Right forelimb (tissue), 1 donor: Measurements from ENCODE around the gene NOCT.
A peak's percentile ranks its signal among the peaks of the same experiment; 100 is the strongest.
"Not testable (repeated sequence)": the region's sequence is repeated elsewhere in the genome, so short reads cannot be mapped to it uniquely, and the experiment has no call there.

Source experiments
- DNase-seq: peaks from one replicate; pipeline ENCODE4 v3.0.0-alpha.2; 2018

NOCT gene

DNA sequence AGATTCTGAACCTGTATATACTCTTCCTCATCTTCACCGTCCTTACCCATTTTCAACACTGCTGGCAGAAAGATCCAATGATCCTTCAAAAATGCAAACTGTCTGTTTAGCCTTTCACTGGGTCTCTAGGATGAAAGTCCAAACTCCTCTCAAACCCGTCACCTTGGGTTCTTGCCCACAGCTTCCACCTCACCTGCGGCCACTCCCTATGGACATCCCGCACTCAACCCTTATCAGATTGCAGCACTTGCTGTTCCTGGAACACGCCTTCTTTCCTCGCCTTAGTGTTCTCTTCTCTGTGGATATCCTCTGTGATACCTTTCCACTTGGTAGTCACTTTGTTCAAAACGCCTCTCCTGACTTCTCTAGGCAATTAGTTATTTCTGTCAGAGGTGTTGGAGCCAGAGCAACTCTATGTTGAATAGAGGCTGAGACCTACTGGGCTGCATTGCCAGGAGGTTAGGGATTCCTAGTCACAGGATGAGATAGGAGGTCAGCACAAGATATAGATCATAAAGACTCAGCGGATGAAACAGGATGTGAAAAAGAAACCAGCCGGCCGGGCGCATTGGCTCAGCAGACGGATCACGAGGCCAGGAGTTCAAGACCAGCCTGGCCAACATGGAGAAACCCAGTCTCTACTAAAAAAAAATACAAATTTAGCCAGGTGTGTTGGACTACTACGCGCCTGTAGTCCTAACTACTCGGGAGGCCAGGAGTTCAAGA is 4.2 kb upstream of the NOCT start:
- no peak for DNase-seq

GRCh38 chr4:139014371-139015268 is 961 bp upstream of the NOCT start:
- DNase-seq, result no peak

DNA sequence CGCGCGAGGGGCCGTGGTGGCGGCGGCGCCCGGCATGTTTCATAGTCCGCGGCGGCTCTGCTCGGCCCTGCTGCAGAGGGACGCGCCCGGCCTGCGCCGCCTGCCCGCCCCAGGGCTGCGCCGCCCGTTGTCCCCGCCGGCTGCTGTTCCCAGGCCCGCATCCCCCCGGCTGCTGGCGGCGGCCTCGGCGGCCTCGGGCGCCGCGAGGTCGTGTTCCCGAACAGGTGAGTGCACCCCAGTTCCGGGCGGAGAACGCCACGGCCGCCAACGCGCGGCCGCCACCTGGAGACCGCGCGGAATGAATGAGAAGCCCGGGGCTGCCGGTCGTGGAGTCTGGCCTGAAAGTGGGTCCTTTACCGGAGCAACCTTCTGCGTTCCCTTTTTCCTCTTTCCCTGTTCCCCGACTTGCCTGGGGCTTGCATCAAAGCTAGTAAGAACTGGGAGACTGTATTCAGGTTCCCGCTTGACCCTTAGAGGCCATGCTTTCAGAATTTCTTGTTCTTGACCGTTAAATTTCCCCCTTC is 429 bp downstream of the NOCT start:
- no peak for DNase-seq

GRCh38 chr4:139017861-139018260 is 2.3 kb downstream of the NOCT start:
- no peak for DNase-seq

GRCh38 chr4:139018501-139018900 is 2.9 kb downstream of the NOCT start:
- DNase-seq, result no peak

- DNase-seq, result no peak
Measured at GRCh38 chr4:139018971-139019758, 3.6 kb downstream of the NOCT start.

DNA sequence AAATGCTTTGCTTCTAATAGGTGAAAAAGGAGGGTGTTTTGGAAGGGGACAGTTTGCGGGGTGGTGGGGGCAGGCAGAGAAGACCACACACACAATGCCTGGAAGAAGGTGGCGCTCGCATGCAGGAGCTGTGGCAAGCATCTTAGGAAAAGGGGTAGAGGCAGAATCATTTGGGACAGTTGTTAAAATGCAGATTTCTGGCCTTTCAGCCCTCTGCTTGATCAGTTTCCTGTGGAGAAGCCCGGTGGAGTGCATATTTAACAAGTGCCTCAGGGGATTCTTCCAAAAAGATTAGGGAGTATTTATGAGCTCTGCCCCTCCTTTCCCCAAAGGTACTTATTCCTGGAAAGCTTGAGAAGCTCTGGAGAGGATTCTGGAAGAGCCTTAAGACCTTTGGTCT is 4.8 kb downstream of the NOCT start:
- DNase-seq, result no peak

- DNase-seq, result not testable (repeated sequence)
Measured at GRCh38 chr4:139021071-139021470, 5.5 kb downstream of the NOCT start.

DNA sequence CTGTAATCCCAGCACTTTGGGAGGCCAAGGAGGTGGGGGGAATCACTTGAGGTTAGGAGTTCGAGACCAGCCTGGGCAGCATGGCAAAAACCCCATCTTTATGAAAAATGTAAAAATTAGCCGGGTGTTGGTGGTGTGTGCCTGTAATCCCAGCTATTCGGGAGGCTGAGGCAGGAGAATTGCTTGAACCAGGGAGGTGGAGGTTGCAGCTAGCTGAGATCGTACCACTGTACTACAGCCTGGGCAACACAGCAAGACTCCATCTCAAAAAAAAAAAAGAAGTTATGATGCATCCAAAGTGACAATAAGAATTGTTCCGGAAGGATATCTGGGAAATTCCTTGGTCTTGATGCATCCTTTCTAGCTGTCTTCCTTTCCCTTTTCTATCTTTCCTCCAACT is 7.3 kb downstream of the NOCT start:
- DNase-seq, result no peak

- DNase-seq, result no peak
Measured at GRCh38 chr4:139024686-139025085, 9.1 kb downstream of the NOCT start.

DNA sequence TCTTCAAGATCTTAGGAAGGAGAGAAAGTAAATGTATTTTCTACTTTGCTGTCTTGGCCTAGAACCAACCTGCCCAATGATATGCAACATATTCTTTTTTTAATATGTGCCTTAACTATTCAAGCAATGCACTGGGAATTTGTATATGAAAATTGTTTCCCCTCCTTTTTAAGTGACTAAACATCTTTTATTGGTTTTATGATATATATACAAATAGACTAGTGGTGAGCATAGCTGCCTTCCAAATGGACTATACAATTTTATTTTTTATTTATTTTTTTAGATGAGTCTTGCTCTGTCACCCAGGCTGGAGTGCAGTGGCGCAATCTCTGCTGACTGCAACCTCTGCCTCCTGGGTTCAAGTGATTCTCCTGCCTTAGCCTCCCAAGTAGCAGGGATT is 10.3 kb downstream of the NOCT start:
- no peak for DNase-seq

GRCh38 chr4:139027776-139028175 is 12.2 kb downstream of the NOCT start:
- no peak for DNase-seq

GRCh38 chr4:139028191-139028661 is 12.6 kb downstream of the NOCT start:
- no peak for DNase-seq

DNA sequence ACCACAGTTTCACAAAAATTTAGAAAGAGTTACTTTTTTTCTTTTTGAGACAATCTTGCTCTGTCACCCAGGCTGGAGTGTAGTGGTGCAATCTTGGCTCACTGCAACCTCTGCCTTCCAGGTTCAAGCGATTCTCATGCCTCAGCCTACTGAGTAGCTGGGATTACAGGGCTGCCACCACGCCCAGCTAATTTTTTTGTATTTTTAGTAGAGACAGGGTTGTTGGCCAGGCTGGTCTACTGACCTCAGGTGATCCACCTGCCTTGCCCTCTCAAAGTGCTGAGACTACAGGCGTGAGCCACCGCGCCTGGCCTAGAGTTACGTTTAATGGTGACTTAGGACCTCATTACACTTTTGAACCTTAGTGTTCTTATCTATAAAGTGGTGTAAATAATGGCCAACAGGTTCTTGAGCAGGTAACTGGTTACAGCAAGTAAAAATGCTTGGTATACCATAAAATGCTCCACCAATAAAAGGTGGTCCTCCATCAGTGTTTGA is 14.3 kb downstream of the NOCT start:
- not testable (repeated sequence) for DNase-seq

DNA sequence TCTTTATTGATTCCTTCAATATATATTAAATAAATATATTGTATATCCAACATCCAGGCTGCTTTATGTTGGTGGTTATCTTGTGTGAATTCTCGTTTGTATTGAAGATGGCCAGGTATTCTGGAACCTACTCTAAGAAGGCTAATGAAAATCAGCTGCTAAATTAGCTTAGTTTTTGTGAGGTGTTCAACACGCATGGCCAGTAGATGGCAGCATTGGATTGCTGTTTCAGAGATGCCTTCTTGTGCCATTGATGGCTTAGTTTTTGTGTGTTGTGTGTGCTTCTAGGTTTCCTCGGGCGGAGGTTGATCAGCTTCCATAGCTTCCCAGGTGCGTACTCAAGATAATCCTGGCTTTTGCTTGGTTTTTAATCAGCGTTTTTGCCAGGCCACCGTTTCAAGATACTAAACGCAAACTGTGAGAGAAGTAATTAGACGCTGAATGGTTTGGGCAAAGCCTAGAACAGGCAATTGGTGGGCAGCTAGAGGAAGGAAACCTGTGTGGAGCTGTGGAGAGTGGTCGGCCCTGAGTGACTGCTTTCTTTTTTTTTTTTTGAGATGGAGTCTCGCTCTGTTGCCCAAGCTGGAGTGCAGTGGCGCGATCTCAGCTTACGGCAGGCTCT is 15.1 kb downstream of the NOCT start:
- DNase-seq, result peak; percentile 80

GRCh38 chr4:139035650-139036049 is 20.1 kb downstream of the NOCT start:
- DNase-seq, result no peak

DNA sequence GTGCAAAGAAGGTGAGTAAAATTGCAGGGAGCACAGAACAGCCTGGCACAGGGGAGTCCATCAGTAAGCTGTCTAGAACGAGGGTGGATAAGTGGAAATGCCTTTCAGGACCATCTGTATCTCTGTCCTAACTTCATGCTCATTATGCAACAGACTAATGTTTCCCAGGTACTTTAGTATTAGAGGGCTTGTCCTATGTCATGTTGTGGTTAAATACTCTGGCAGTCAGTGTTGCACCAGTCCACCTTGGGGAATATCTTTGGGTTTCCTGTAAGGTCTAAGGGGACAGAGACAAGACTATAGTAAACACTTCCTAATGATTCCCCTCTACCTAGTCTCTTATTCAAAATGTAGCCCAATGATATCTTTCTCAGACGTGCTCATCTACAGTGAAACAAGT is 21.3 kb downstream of the NOCT start:
- DNase-seq, result no peak

DNA sequence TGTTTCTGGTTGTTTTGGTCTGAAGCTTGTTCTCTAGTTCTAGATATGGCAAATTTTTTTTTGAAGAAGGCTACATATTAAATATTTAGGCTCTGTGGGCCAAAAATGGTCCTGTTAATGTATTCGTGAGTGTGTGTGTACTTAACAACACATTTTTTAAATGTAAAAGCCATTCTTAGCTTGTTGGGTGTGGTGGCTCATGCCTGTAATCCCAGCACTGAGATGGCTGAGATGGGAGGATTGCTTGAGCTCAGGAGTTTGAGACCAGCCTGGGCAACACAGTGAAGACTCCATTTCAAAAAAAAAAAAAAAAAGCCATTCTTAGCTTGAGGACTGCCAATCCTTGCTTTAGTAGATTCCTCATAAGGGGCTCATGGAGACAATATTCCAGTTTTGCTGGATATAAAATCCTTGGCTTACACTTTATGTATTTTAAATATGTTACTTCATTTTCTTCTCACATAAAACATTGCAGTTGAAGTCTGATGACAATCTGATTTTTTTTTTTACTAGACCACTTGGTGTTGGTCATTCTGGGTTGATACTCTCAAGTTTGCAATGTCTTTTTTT is 23.4 kb downstream of the NOCT start:
- DNase-seq, result no peak

GRCh38 chr4:139042981-139043460 is 27.4 kb downstream of the NOCT start:
- peak; percentile 50 for DNase-seq

- no peak for DNase-seq
Measured at GRCh38 chr4:139044291-139044690, 28.7 kb downstream of the NOCT start.

- DNase-seq, result no peak
Measured at GRCh38 chr4:139048026-139048425, 32.4 kb downstream of the NOCT start.

DNA sequence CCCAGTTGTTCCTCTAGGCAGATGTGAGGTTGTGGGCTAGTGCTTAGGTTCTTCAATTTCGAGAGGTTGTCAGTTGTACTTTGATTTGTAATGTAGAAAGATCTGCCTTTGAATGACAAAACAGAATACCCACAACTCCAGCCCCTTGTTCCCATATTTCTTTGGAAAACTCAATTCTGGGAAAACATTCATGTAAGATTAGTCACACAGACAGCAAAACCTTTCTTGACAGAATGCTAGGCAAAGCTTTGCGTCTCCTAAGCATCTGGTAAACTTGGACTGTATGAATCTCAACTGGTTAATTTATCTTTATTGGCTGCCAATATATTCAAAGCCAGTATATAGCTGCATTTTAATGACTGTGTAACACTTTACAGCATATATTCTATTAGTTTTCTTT is 34.9 kb downstream of the NOCT start:
- DNase-seq, result no peak
